Urinary bladder (tissue), 4 donors: Measurements from ENCODE around the gene FOXK2. TPM values are rescaled to one million over a fixed set of nuclear protein-coding genes. Genes with fewer than 3 reads are reported as not detected.

Source experiments
- DNase-seq: peaks from one replicate; pipeline ENCODE4 v3.0.0-alpha.2; 2015; ENCODE audit errors: extremely low spot score
- H3K27ac ChIP-seq: one replicate; pipeline ENCODE4 v1.5.1; 2013; ENCODE audit warnings: low read depth, mild to moderate bottlenecking, moderate library complexity
- H3K36me3 ChIP-seq: one replicate; pipeline ENCODE4 v1.6.1; 2013; ENCODE audit warnings: mild to moderate bottlenecking, moderate library complexity; ENCODE audit not compliant: insufficient read depth
- H3K4me1 ChIP-seq: one replicate; pipeline ENCODE4 v1.6.1; 2013; ENCODE audit warnings: mild to moderate bottlenecking, moderate library complexity; ENCODE audit not compliant: insufficient read depth
- H3K4me3 ChIP-seq: one replicate; pipeline ENCODE4 v1.5.1; 2013; ENCODE audit warnings: low read depth, low read length
- WGBS: extraction: QIAGEN DNeasy Blood & Tissue Kit; methylation state at CpG from one replicate; pipeline ENCODE4 v1.1.7; 2013; 5-methylcytosine and 5-hydroxymethylcytosine counted together
- polyA plus RNA-seq: library from polyadenylated mRNA; stranded (reverse); fragments of 200-250 nt; gene quantifications from one replicate; pipeline ENCODE4 v1.2.3, GENCODE V29; 2013
- total RNA-seq: library from RNA; depleted of rRNA; stranded (reverse); fragments of >200 nt; gene quantifications from one replicate; pipeline ENCODE4 v1.2.3, GENCODE V29; 2014
- donor health status: healthy with polysubstance abuse.
- donor health status: healthy.

FOXK2 gene
- total and polyA plus RNA-seq, 2 donors, result 19.9 to 24.0 TPM

DNA sequence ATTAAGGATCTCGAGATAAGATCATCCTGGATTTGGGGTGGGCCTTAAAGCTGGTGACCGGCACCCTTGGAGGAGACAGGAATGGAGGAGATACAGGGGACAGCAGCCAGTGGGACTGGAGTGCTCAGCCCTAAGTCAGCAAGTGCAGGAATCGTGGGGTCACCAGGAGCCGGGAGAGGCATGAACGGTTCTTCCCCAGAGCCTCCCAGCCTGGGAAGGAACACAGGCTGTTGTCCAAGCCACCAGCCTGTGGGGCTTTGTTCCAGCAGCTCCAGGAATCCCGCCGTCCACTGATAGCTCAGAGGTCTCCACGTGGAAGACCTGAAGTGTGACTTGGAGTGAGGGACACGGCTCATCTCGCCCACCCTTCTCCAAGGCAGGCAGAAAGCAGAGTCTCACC is 131.2 kb downstream of the FOXK2 start:
- H3K36me3 ChIP-seq, result no peaks in the 10 kb centered on the region
- 75% methylated on average over 10 of the region's 10 CpGs for WGBS

DNA sequence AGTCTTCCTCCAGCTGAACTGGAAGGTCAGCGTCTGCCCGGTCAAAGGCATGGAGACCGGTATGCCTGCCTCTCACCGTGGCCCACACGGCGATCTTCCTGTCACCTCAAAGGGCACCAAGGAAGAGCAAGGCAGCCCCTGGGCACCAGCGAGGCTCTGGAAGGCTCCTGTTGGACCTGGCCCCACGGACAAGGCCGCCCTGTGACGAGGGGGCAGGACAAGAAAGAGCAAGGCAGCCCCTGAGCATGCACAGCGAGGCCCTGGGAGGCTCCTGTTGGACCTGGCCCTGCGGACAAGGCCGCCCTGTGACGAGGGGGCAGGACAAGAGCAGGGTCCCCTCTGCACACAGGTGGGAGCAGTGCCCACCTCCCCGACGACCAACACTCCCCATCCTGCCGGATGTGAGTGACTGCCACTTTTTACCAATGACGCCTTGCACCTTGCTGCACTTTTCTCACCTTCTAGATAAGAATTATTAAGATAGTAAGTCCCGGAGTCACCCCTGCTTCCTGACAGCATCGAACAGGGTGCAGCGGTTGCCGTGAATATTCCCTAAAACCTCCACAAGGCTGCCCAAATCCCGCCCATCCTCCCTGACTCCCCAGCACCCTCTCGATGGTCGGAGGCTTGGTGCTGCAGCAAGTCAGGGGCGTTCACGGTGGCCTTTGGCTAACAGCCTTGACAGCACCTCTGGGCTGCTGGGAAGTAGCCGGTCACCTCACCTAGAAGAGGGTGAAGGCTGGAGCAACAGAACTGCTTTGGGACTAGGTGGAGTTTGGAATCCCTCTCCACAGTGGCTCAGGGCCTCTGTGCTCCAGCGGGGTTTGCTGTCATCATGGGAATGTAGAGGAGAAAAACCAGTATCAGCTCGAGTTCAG is 134.4 kb downstream of the FOXK2 start:
- Histone ChIP-seq H3K27ac (no peak overlapping the region), H3K4me3 (no peak overlapping the region), H3K36me3 (no peaks in the 10 kb centered on the region), H3K4me1 (no peaks in the 10 kb centered on the region)
- 80% methylated on average over 30 of the region's 30 CpGs for WGBS
- DNase-seq, result no peak

More for the DNA sequence above, 131.2 kb downstream of the FOXK2 start:
- Histone ChIP-seq H3K4me1 (no peaks in the 10 kb centered on the region), H3K4me3 (no peak overlapping the region), H3K27ac (no peak overlapping the region)
- no peak for DNase-seq

Other genes with a start within 250 kb of the FOXK2 start
- 41.7 TPM for gene CSNK1D, start 246.0 kb upstream of the FOXK2 start, total RNA-seq
- 122 TPM for gene CSNK1D, start 246.0 kb upstream of the FOXK2 start, polyA plus RNA-seq
- gene CD7, start 202.1 kb upstream of the FOXK2 start, total RNA-seq, result 0.69 TPM
- 3.7 TPM for gene CD7, start 202.1 kb upstream of the FOXK2 start, polyA plus RNA-seq
- 15.9 TPM for gene SECTM1, start 186.0 kb upstream of the FOXK2 start, total RNA-seq
- 19.2 TPM for gene SECTM1, start 186.0 kb upstream of the FOXK2 start, polyA plus RNA-seq
- gene TEX19, start 160.5 kb upstream of the FOXK2 start, total RNA-seq, result not detected
- gene TEX19, start 160.5 kb upstream of the FOXK2 start, polyA plus RNA-seq, result not detected
- gene UTS2R, start 148.0 kb upstream of the FOXK2 start, total RNA-seq, result not detected
- gene UTS2R, start 148.0 kb upstream of the FOXK2 start, polyA plus RNA-seq, result not detected
- gene HEXD, start 101.4 kb upstream of the FOXK2 start, total RNA-seq, result 13.8 TPM
- gene HEXD, start 101.4 kb upstream of the FOXK2 start, polyA plus RNA-seq, result 40.5 TPM
- 10.0 TPM for gene OGFOD3, start 101.1 kb upstream of the FOXK2 start, total RNA-seq
- 31.5 TPM for gene OGFOD3, start 101.1 kb upstream of the FOXK2 start, polyA plus RNA-seq
- 27.2 TPM for gene CYBC1, start 69.0 kb upstream of the FOXK2 start, total RNA-seq
- 85.3 TPM for gene CYBC1, start 69.0 kb upstream of the FOXK2 start, polyA plus RNA-seq
- gene NARF, start 61.0 kb upstream of the FOXK2 start, total RNA-seq, result 32.4 TPM
- gene NARF, start 61.0 kb upstream of the FOXK2 start, polyA plus RNA-seq, result 64.2 TPM
- gene WDR45B, start 128.7 kb downstream of the FOXK2 start, total RNA-seq, result 60.3 TPM
- 73.7 TPM for gene WDR45B, start 128.7 kb downstream of the FOXK2 start, polyA plus RNA-seq
- 9.8 TPM for gene RAB40B, start 179.0 kb downstream of the FOXK2 start, total RNA-seq
- gene RAB40B, start 179.0 kb downstream of the FOXK2 start, polyA plus RNA-seq, result 25.7 TPM
- gene FN3KRP, start 197.0 kb downstream of the FOXK2 start, total RNA-seq, result 19.4 TPM
- 40.9 TPM for gene FN3KRP, start 197.0 kb downstream of the FOXK2 start, polyA plus RNA-seq
- gene FN3K, start 215.9 kb downstream of the FOXK2 start, total RNA-seq, result 3.4 TPM
- gene FN3K, start 215.9 kb downstream of the FOXK2 start, polyA plus RNA-seq, result 13.4 TPM
- 57.9 TPM for gene TBCD, start 232.3 kb downstream of the FOXK2 start, total RNA-seq
- gene TBCD, start 232.3 kb downstream of the FOXK2 start, polyA plus RNA-seq, result 77.6 TPM